Muscle of leg (tissue), 11 donors: ENCODE data around the gene MRC2. TPM values are rescaled to one million over a fixed set of nuclear protein-coding genes. Genes with fewer than 3 reads are reported as not detected.
A peak's percentile ranks its signal among the peaks of the same experiment; 100 is the strongest.
"Not testable (repeated sequence)": the region's sequence is repeated elsewhere in the genome, so short reads cannot be mapped to it uniquely, and the experiment has no call there.

Experiments used
- DNase-seq: peaks from one replicate; pipeline ENCODE4 v3.0.0; 2013
- H3K27ac ChIP-seq: one replicate; pipeline ENCODE4 v1.5.1; 2013; ENCODE audit warnings: mild to moderate bottlenecking, low read length, control low read depth
- H3K27me3 ChIP-seq: one replicate; pipeline ENCODE4 v1.6.1; 2013; ENCODE audit warnings: low read length; ENCODE audit not compliant: control insufficient read depth, insufficient read depth
- H3K36me3 ChIP-seq: one replicate; pipeline ENCODE4 v1.6.1; 2013; ENCODE audit warnings: low read length; ENCODE audit not compliant: control insufficient read depth, insufficient read depth
- H3K4me1 ChIP-seq: one replicate; pipeline ENCODE4 v1.6.1; 2013; ENCODE audit warnings: low read length; ENCODE audit not compliant: control insufficient read depth, insufficient read depth
- H3K4me3 ChIP-seq: one replicate; pipeline ENCODE4 v1.5.1; 2013; ENCODE audit warnings: low read length, control low read depth
- H3K9me3 ChIP-seq: replicated peaks from 2 replicates; pipeline ENCODE4 v1.6.1; 2013; ENCODE audit warnings: low read depth, low read length; ENCODE audit not compliant: control insufficient read depth
- WGBS: methylation state at CpG from one replicate; pipeline ENCODE4 v1.1.5; 2013; ENCODE audit warnings: missing lambda C conversion rate; ENCODE audit not compliant: insufficient coverage; 5-methylcytosine and 5-hydroxymethylcytosine counted together
- polyA plus RNA-seq, 8 donors: library from polyadenylated mRNA; unstranded; fragments of 120-200 nt; gene quantifications; one replicate each; pipeline versions ENCODE4 v1.2.1 to v1.2.3, GENCODE V29; 2013; ENCODE audit warnings: inconsistent platforms in 1 of 8, low replicate concordance in 1 of 8; ENCODE audit not compliant: insufficient read length in 8 of 8, insufficient read depth in 1 of 8
- total RNA-seq: library from RNA; stranded (reverse); fragments of 120-200 nt; gene quantifications from one replicate; pipeline ENCODE4 v1.2.4, GENCODE V29; 2013

The MRC2 gene
- total and polyA plus RNA-seq, 9 donors = 115 to 206 (median 149) TPM

DNA sequence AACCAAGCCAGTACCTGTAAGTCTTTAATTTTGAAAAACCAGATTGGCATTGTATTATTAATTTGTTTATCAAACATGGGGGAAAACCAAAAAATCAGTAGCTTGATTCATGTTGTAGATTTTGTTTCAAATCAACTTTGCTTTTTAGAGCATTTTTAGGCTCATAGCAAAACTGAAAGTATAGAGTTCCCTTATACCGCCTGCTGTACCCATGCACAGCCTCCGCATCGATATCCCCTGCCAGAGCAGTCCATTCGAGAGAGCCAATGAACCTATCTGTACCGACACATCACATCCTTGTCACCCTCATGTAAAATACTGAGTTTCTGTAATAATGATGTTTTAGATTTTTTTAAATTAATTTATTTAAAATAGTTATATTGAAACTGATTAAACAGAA, 16.2 kb upstream of the MRC2 start:
- Histone ChIP-seq H3K27ac (no peak overlapping the region), H3K4me1 (peaks cover 23% of the 10 kb centered on the region), H3K27me3 (no peaks in the 10 kb centered on the region)

DNA sequence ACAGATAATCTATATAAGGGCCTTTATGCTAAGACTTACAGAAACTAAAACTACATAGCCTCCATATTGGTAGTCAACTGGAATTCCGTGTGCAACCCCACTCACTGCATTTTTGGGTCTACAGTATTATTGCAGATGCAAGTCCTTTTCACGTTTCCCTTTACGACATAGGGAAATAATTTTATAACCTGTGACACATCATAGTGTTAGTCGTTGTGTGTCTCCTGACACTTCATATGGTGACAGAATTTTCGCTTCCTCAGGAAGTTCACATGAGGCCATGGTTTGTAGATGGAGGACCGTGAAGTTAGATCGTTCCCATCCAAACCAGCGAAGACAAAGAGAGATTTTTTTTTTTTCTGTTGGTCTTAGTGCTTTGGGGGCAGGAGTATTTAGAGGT, 15.7 kb upstream of the MRC2 start:
- H3K9me3 ChIP-seq = no peaks in the 10 kb centered on the region
- peaks cover 50% of the 10 kb centered on the region for H3K36me3 ChIP-seq
- H3K4me1 ChIP-seq = peaks cover 25% of the 10 kb centered on the region
- H3K27ac ChIP-seq = peak overlapping the region; percentile 55
- no peaks in the 10 kb centered on the region for H3K27me3 ChIP-seq
- H3K4me3 ChIP-seq = no peak overlapping the region
- DNase-seq = no peak
- no CpG with 5 or more reads among the region's 8 CpGs for WGBS

More for the DNA sequence above, 16.2 kb upstream of the MRC2 start:
- no CpG with 5 or more reads among the region's 5 CpGs for WGBS
- DNase-seq = no peak
- Histone ChIP-seq H3K9me3 (no peaks in the 10 kb centered on the region), H3K36me3 (peaks cover 50% of the 10 kb centered on the region), H3K4me3 (no peak overlapping the region)

DNA sequence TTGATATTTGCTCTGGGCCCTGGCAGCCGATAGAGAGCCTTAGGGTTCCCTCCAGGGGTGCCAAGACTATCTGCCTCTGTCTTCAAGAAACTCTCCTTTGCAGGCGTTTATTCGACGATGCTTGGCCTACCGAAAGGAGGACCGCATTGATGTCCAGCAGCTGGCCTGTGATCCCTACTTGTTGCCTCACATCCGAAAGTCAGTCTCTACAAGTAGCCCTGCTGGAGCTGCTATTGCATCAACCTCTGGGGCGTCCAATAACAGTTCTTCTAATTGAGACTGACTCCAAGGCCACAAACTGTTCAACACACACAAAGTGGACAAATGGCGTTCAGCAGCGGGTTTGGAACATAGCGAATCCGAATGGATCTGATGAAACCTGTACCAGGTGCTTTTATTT, 15.2 kb upstream of the MRC2 start:
- H3K27me3 ChIP-seq, H3K4me3 ChIP-seq, H3K9me3 ChIP-seq, DNase-seq: not testable (repeated sequence)
- H3K36me3 ChIP-seq = peaks cover 50% of the 10 kb centered on the region
- WGBS = 100% methylated on average over 1 of the region's 12 CpGs
- H3K4me1 ChIP-seq = peaks cover 30% of the 10 kb centered on the region
- peak overlapping the region; percentile 55 for H3K27ac ChIP-seq

DNA sequence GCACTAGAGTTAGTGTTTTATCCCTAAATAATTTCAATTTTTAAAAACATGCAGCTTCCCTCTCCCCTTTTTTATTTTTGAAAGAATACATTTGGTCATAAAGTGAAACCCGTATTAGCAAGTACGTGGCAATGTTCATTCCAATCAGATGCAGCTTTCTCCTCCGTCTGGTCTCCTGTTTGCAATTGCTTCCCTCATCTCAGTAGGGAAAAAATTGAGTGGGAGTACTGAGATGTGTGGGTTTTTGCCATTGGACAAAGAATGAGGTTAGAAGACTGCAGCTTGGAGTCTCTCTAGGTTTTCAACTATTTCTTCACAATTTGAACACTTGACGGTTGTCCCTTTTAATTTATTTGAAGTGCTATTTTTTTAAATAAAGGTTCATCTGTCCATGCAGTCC, 14.4 kb upstream of the MRC2 start:
- peaks cover 38% of the 10 kb centered on the region for H3K4me1 ChIP-seq
- H3K27ac ChIP-seq = peak overlapping the region; percentile 82
- not testable (repeated sequence) for H3K27me3 ChIP-seq, H3K9me3 ChIP-seq, H3K4me3 ChIP-seq
- H3K36me3 ChIP-seq = peaks cover 42% of the 10 kb centered on the region
- WGBS = no CpG with 5 or more reads among the region's 4 CpGs
- DNase-seq = peak; percentile 56

DNA sequence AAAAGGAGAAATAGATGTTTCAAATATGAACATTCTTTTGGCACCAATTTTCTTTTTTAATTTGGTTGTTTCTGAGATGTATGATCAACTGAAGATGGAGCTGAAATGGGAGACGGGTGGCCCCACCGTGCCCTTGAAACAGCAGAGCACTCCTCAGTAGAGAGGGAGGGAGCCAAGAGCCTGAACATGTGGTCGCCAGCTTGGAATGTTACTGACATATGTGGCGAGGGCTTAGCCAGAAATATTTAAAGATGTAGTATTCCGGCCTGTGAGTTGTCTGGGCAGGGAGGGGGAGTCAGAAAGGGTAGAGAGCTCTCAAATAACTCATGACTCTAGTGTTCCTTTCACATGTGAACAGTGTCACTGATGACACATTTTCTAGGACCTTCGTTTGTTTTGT, 13.3 kb upstream of the MRC2 start:
- Histone ChIP-seq H3K4me1 (peaks cover 48% of the 10 kb centered on the region), H3K4me3 (no peak overlapping the region), H3K27me3 (no peaks in the 10 kb centered on the region), H3K9me3 (no peaks in the 10 kb centered on the region), H3K27ac (peak overlapping the region; percentile 82), H3K36me3 (peaks cover 32% of the 10 kb centered on the region)
- peak; percentile 91 for DNase-seq
- WGBS = 8% methylated on average over 3 of the region's 6 CpGs

DNA sequence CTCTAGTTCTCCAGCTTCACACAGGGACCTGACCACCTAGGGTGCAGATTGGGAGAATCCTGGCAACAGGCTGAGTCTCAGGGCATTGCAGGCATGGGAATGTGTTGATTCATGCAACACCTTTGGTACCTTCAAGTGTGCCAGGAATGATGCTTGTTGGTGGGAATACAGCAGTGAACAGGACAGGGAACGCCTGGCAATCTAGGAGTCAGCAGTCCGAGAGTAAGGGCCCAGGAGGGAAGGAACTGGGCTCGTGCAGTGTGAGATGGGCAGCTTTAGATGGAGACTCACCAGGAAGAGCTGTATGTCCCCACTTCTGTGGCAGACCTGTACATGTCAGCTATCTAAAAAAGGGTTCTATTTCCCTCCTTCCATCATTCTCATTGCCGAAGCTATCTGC, 12.0 kb upstream of the MRC2 start:
- Histone ChIP-seq H3K4me1 (peaks cover 59% of the 10 kb centered on the region), H3K9me3 (no peaks in the 10 kb centered on the region), H3K4me3 (no peak overlapping the region), H3K36me3 (peaks cover 19% of the 10 kb centered on the region), H3K27me3 (no peaks in the 10 kb centered on the region), H3K27ac (no peak overlapping the region)
- 61% methylated on average over 3 of the region's 4 CpGs for WGBS
- DNase-seq = no peak

DNA sequence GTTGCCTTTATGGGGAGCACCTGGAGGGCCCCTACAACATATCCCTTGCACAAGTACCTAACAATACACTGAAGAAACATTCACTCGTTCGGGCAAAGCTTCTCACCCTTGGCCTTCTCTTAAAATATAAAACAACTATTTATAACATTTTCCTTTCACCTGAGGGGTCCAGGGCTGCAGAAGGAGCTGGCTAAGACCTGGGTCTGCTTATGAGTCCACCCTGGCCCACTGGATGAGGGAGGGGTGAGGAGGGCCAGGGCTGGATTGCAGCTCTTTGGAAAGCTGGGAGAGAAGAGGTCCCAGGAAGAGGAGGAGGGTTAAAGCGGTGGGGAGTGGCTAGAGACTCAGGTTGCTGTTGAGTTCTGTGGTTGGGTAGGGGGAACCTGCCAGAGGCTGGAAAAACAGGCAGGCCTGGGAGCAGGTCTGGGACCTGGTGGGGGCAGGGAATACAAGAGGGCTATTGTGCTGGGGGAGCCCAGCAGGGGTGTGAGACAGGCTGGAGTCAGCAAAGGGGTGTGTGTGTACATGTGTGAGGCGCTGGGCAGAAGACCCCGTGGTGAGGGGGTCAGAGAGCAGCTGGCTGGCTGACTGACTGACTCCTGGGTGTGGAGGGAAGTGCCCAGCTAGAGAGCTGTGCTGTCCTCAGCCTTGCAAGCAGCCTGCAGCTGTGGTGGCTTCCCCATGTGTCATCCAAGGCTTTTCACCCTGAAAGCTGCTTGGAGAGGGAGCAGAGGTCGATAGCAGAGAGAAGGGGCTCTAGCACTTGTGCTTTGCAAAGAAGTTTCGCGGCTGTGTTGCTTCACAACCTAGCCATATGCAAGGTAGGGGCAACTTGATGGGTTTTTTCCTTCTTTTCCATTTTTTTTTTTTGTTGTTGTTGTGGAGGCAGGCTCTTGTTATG, 10.2 kb upstream of the MRC2 start:
- Histone ChIP-seq H3K9me3 (no peaks in the 10 kb centered on the region), H3K4me1 (peaks cover 59% of the 10 kb centered on the region), H3K27ac (peak overlapping the region; percentile 71), H3K27me3 (no peaks in the 10 kb centered on the region), H3K36me3 (peaks cover 8% of the 10 kb centered on the region), H3K4me3 (no peak overlapping the region)
- peak; percentile 69 for DNase-seq
- WGBS = 28% methylated on average over 4 of the region's 8 CpGs

DNA sequence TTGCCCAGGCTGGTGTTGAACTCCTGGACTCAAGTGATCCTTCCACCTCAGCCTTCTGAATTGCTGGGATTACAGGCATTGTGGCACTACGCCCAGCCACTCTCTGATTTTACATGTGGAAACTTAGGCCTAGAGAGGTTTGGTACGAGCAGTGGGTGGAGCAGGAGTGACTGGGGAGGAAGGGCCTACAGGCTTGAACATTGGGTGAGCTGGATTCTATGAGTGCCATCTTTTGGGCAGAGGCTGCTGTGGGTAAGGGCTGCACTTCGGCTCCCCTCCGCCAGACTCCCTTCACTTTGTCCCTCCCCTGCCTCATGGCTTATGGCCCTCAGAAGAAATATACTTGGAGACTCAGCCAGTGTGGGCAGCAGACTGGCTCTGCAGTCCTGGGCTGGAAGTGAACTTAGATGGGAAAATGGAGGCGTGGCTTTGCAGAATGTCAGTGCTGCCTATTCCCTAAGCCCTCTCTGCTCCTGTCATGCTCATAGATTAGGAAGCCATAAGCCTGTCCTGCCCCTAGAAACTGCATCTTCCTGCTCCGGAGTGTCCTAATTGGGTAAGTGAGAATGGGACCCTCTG, 9.5 kb upstream of the MRC2 start:
- Histone ChIP-seq H3K4me3 (no peak overlapping the region), H3K4me1 (peaks cover 59% of the 10 kb centered on the region), H3K27ac (peak overlapping the region; percentile 71), H3K27me3 (no peaks in the 10 kb centered on the region), H3K36me3 (peaks cover 10% of the 10 kb centered on the region), H3K9me3 (no peaks in the 10 kb centered on the region)
- DNase-seq = peak; percentile 80
- 48% methylated on average over 5 of the region's 6 CpGs for WGBS

DNA sequence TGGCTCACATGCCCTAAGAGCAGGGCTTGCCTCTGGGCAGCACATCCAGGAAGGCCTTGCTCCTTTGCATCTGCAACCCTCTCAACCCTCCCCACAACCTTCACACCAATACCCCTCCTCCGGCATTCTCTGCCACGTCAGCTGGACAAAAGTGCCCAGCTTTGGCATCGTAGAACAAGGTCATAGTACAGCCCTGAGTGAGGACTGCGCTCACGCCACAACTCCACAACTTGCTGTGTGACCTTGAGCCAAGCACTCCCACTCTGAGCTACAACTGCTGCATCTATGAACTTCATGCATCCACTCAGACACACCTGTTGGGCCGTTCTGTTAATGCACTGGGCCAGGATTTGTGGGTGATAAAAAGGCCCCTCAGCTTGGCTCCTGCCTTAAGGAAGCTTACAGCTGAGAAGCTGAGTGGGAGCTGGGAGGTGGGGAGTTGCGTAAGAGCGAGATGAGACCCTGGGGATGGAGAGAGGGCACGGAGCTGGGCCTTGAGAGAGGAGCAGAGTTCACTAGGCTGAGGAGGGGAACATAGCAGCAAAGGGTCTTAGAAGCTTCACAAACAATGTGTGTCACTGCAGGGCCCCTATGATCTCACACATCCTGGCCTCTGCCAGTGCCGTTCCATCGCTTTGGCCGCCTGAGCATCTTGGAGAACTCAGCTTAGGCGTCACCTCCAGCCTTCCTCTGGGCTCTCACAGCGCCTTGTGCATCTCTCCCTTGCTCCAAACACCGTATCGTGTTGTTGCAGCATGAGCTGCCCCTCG, 8.6 kb upstream of the MRC2 start:
- H3K27me3 ChIP-seq = no peaks in the 10 kb centered on the region
- whole genome bisulfite sequencing = 47% methylated on average over 17 of the region's 17 CpGs
- H3K4me1 ChIP-seq = peaks cover 54% of the 10 kb centered on the region
- peak overlapping the region; percentile 71 for H3K27ac ChIP-seq
- peaks cover 11% of the 10 kb centered on the region for H3K36me3 ChIP-seq
- DNase-seq = peak; percentile 84
- H3K4me3 ChIP-seq = no peak overlapping the region
- no peaks in the 10 kb centered on the region for H3K9me3 ChIP-seq
